HUES64 (cell line): ENCODE data around the gene SERPINF2.
A peak's percentile ranks its signal among the peaks of the same experiment; 100 is the strongest.
"Not testable (repeated sequence)": the region's sequence is repeated elsewhere in the genome, so short reads cannot be mapped to it uniquely, and the experiment has no call there.

Experiments
- H3K27ac ChIP-seq: 2 replicates; pipeline ENCODE4 v1.7.0; 2013; ENCODE audit warnings: low read depth, low read length, inconsistent platforms
- H3K27me3 ChIP-seq: 2 replicates; pipeline ENCODE4 v1.6.1; 2013; ENCODE audit warnings: mild to moderate bottlenecking, low read length; ENCODE audit not compliant: insufficient read depth
- H3K36me3 ChIP-seq: 2 replicates; pipeline ENCODE4 v1.6.1; 2013; ENCODE audit warnings: mild to moderate bottlenecking, low read length; ENCODE audit not compliant: insufficient read depth
- H3K4me1 ChIP-seq: 2 replicates; pipeline ENCODE4 v1.6.1; 2013; ENCODE audit warnings: mild to moderate bottlenecking, low read length, moderate library complexity; ENCODE audit not compliant: insufficient read depth
- H3K4me3 ChIP-seq: 2 replicates; pipeline ENCODE4 v1.5.1; 2013; ENCODE audit warnings: mild to moderate bottlenecking, low read length, moderate library complexity
- H3K9ac ChIP-seq: 2 replicates; pipeline ENCODE4 v1.6.1; 2013; ENCODE audit warnings: mild to moderate bottlenecking, low read depth, low read length
- H3K9me3 ChIP-seq: 2 replicates; pipeline ENCODE4 v1.6.1; 2013; ENCODE audit warnings: low read depth, low read length; ENCODE audit not compliant: insufficient read depth
- WGBS: fragments of 150-250, 120-280 bp; methylation state at CpG from one replicate; pipeline ENCODE4 v1.1.7; 2013; ENCODE audit warnings: missing lambda C conversion rate; 5-methylcytosine and 5-hydroxymethylcytosine counted together

The SERPINF2 gene

DNA sequence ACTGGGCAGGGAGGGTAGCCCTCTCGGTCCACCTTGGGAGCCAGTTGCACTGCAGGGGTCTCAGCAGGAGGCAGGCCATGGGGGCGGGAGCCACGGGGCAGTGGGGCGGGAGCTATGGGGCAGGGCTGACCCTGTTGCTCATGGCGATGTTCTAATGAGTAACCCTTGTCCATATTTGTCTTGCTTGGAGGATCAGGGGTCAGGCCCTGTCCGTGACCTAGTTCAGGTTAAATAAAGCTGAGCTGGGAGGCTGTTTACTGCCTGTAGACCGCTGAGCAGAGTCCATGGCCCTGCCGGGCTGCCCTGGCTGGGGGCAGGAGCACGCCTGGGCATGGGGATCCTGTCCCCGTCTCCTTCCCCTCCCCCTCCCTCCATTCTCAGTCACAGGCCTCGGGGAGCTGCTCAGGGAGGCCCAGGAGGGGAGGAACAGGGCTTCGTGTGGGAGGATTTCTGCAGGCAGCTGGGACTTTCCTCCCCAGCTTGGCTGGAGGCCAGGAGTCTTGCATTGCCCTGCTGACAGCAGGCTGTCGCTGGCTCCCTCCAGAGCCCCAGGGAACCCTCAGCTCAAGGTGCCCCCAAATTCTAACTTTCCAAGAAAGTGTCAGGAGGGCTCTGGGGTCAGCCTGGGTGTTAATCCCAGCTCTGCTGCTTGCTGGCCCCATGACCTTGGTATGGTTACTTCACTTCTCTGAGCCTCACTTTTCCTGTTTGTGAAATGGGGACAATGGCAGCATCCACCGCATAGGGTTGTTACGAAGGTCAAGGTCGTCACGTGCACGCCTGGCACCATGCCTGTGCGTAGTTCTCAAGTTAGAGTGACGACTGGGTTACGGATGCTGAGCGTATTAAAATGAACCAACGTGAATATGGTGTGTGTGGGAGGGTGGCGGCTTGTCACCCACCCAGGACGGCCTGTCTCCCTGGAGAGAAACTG lies 6.1 kb upstream of the SERPINF2 start:
- Histone ChIP-seq H3K27ac (0 out of 2 replicates have a peak overlapping the region, but pooled peaks have one; percentile 30), H3K27me3 (no peaks in the 10 kb centered on the region), H3K4me1 (no peaks in the 10 kb centered on the region), H3K4me3 (no peak overlapping the region), H3K9me3 (no peaks in the 10 kb centered on the region), H3K36me3 (no peaks in the 10 kb centered on the region), H3K9ac (no peak overlapping the region)
- 77% methylated on average over 24 of the region's 25 CpGs for WGBS

DNA sequence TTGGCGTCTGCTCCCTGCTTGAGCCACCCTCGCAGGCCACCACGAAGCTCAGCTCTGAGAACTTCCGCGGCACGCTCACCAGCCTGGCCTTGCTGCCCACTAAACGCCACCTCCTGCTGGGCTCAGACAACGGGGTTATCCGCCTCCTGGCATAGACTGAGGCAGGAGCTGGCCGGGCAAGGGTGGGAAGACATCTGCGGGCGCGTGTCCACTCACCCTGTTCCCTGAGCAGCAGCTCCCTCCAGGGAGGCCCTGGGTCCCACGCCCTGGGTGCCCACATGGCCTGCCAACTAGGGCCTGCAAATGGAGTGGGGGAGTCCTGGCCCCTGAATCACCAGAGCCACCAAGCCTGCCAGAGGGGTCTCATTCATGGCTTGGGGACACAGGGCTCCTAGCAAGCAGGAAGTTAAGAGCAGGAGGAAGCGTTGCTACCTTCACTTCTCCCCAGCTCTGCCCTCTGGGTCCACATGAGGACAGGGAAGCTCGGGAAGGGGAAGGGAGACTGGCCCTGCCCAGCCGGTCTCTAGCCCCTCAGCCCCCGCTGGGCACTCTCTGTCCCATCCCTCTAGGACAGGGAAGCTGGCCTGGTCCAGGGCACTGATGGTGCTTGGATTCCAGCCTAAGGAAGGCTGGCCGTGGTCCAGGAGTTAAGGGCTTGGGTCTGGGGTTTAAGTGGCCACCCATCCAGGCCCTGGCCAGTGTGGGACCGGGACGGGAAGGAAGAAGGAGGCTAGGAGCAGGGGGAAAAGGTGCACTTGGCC lies 5.0 kb upstream of the SERPINF2 start:
- WGBS, result 94% methylated on average over 21 of the region's 21 CpGs
- H3K4me3 ChIP-seq, result no peak overlapping the region
- H3K27ac ChIP-seq, result no peak overlapping the region
- H3K9ac ChIP-seq, result no peak overlapping the region
- no peaks in the 10 kb centered on the region for H3K4me1 ChIP-seq
- H3K36me3 ChIP-seq, result no peaks in the 10 kb centered on the region
- no peaks in the 10 kb centered on the region for H3K9me3 ChIP-seq
- H3K27me3 ChIP-seq, result no peaks in the 10 kb centered on the region

DNA sequence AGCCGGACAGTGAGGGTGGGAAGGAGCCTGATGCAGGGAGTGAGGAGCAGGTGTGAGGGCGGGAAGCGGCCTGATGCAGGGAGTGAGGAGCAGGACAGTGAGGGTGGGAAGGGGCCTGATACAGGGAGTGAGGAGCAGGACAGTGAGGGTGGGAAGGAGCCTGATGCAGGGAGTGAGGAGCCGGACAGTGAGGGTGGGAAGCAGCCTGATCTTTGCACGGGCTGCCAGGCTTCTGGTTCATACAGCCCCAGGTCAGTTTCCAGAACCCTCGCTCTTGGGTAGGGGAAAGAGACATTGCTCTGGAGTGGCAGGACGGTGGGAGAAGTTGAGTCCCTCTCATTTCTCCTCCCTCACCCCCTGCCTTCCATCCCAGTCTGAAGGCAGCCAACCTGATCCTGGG lies 772 bp upstream of the SERPINF2 start:
- not testable (repeated sequence) for H3K27ac ChIP-seq, H3K9me3 ChIP-seq, H3K4me3 ChIP-seq, H3K9ac ChIP-seq, H3K27me3 ChIP-seq, H3K36me3 ChIP-seq, H3K4me1 ChIP-seq
- whole genome bisulfite sequencing, result 79% methylated on average over 5 of the region's 7 CpGs

DNA sequence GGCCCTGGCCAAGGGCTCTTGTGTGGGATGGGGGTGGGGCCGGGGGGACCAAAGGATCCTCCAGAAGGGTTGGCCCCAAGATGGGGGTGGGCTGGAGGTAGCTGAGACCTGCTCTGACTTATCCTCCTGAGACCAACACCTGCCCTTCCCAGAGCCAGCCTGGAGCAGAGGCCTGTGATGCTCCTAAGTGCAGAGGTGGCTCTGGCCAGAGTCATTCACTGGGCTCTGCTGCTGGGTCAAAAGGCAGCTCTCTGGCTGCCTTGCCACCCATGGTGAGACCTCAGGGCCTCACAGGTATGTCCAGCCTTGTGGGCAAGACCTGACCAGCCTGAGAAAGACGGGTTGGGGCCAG lies 393 bp downstream of the SERPINF2 start:
- Histone ChIP-seq H3K9me3 (no peaks in the 10 kb centered on the region), H3K4me1 (no peaks in the 10 kb centered on the region), H3K36me3 (no peaks in the 10 kb centered on the region), H3K27me3 (no peaks in the 10 kb centered on the region), H3K4me3 (no peak overlapping the region), H3K27ac (no peak overlapping the region), H3K9ac (no peak overlapping the region)
- 80% methylated on average over 2 of the region's 2 CpGs for WGBS

DNA sequence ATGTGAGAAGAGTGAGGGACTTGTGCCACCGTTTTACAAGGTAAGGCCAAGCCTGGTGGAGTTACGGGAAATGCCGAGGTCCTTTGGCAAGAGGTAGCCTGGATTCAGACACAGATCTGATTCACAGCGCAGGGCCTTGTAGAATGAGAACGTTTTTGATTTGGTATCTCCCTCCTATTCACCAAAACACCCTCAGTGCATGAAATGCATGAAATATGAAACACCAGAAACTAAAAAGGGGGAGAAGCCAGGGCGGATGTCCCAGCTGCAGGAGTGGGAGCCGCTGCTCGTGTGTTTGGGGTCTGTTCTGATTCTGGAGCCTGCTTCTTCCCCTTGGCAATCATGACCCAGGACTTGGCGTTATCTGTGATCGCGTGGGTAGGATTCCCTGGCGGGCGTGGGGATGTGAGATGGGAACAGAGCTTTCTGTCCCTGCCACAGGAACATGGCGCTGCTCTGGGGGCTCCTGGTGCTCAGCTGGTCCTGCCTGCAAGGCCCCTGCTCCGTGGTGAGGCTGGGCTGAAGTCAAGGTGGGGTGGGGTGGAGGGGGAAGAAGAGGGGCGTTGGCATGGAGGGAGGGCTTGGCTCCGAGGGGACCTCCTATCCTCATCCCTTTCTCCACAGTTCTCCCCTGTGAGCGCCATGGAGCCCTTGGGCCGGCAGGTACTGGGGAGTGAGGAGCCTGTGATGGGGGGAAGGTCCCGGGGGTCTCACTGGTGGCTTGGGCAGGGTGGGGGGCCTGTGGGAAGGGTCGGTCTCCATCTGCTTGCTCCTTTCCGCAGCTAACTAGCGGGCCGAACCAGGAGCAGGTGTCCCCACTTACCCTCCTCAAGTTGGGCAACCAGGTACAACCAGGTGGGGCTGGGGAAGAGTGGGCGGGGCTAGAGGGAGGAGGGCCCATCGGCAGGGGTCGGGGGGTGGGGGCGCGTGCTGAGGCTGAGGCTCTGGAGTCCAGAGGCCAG lies 2.2 kb downstream of the SERPINF2 start:
- Histone ChIP-seq H3K27me3 (no peaks in the 10 kb centered on the region), H3K4me3 (no peak overlapping the region), H3K4me1 (no peaks in the 10 kb centered on the region), H3K9me3 (no peaks in the 10 kb centered on the region), H3K36me3 (no peaks in the 10 kb centered on the region), H3K9ac (no peak overlapping the region), H3K27ac (no peak overlapping the region)
- WGBS, result 81% methylated on average over 26 of the region's 29 CpGs

DNA sequence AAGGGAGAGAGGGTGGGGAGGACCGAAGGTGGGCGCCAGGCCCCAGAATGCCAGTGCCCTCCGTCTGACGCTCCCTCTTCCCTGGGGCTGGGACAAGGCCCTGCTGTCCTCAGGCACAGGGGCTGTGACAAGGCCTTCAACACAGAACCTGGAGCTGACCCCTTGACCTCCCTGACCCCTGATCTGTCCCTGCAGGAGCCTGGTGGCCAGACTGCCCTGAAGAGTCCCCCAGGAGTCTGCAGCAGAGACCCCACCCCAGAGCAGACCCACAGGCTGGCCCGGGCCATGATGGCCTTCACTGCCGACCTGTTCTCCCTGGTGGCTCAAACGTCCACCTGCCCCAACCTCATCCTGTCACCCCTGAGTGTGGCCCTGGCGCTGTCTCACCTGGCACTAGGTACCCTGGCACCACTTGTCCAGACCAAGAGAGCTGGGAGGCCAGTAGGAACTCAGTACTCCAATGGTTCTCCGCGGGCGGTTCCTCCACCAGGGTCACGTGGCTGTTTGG lies 2.9 kb downstream of the SERPINF2 start:
- Histone ChIP-seq H3K9me3 (no peaks in the 10 kb centered on the region), H3K27ac (no peak overlapping the region), H3K27me3 (no peaks in the 10 kb centered on the region), H3K36me3 (no peaks in the 10 kb centered on the region), H3K4me3 (no peak overlapping the region), H3K4me1 (no peaks in the 10 kb centered on the region), H3K9ac (no peak overlapping the region)
- 93% methylated on average over 12 of the region's 12 CpGs for WGBS

DNA sequence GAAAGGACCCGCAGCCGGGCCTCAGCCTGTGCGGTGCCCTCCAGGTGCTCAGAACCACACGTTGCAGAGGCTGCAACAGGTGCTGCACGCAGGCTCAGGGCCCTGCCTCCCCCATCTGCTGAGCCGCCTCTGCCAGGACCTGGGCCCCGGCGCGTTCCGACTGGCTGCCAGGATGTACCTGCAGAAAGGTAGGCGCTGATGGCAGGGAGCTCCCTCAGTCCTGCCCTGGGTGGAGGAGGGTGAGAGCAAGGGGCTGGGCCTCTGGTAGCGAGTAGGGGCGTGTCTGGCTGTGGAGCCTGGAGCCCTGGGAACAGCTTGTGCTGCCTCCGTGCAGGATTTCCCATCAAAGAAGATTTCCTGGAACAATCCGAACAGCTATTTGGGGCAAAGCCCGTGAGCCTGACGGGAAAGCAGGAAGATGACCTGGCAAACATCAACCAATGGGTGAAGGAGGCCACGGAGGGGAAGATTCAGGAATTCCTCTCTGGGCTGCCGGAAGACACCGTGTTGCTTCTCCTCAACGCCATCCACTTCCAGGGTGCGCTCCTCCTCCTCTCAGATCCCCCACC lies 4.4 kb downstream of the SERPINF2 start:
- H3K27ac ChIP-seq, result no peak overlapping the region

DNA sequence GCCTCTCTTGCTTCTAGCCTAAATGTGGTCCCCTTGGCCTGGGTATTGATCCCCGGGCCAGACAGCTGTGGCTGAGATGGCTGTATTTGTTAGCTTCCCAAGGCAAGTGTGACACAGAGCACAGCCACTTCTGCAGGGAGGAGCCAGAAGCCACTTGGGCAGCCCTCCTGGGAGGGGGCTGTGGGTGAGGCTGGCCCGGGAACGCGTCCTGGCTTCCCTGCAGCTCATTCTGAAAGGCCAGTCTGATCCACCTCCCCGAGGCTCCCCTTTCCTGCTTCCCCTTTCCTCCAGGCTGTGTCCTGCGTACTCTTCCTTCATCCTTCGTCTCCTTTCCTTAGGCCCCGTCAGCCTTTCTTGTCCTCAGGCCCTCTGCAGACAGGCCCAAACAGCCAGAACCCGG lies 8.0 kb downstream of the SERPINF2 start:
- H3K36me3 ChIP-seq, result no peaks in the 10 kb centered on the region
- H3K4me3 ChIP-seq, result no peak overlapping the region
- H3K27ac ChIP-seq, result no peak overlapping the region
- no peaks in the 10 kb centered on the region for H3K9me3 ChIP-seq
- peaks cover 6% of the 10 kb centered on the region; the same call in 1 of the 2 replicates for H3K4me1 ChIP-seq
- H3K9ac ChIP-seq, result no peak overlapping the region
- H3K27me3 ChIP-seq, result no peaks in the 10 kb centered on the region
- WGBS, result 85% methylated on average over 9 of the region's 9 CpGs

More for the DNA sequence above, 4.4 kb downstream of the SERPINF2 start:
- H3K27me3 ChIP-seq, result no peaks in the 10 kb centered on the region
- H3K9ac ChIP-seq, result no peak overlapping the region
- no peaks in the 10 kb centered on the region for H3K9me3 ChIP-seq
- no peak overlapping the region for H3K4me3 ChIP-seq
- H3K4me1 ChIP-seq, result no peaks in the 10 kb centered on the region
- 85% methylated on average over 22 of the region's 22 CpGs for WGBS
- H3K36me3 ChIP-seq, result no peaks in the 10 kb centered on the region

DNA sequence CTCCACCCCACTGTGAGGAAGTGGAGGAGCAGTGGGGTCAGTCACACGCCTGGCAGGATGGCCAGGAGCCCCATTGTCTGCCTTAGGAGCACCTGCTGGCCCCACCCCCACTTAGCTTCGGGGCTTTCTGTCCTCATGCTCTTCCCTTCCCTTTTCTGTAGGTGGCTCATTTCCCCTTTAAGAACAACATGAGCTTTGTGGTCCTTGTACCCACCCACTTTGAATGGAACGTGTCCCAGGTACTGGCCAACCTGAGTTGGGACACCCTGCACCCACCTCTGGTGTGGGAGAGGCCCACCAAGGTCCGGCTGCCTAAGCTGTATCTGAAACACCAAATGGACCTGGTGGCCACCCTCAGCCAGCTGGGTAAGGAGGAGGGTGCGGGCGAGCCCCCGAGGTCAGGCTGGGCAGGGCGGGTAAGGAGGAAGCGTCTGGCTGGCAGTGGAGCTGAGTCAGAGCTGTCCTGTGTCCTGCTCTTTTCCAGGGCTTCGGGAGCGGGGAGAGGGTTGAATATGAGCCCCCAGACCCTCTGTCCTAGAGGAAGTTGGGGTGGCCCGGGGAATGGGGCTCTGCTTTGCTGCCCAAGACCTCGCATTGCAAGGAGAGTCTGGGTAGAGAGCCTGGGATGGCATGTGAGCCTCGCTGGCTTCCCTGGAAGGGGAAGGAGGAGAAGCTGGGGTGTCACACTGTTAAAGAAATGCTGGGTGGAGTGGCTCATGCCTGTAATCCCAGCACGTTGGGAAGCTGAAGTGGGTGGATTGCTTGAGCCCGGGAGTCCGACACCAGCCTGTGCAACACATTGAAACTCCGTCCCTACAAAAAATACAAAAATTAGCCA lies 10.0 kb downstream of the SERPINF2 start:
- Histone ChIP-seq H3K9ac (0 out of 2 replicates have a peak overlapping the region, but pooled peaks have one; percentile 12), H3K27me3 (no peaks in the 10 kb centered on the region), H3K4me3 (no peak overlapping the region), H3K36me3 (no peaks in the 10 kb centered on the region), H3K9me3 (no peaks in the 10 kb centered on the region), H3K27ac (no peak overlapping the region), H3K4me1 (peaks cover 6% of the 10 kb centered on the region; the same call in 1 of the 2 replicates)
- WGBS, result 63% methylated on average over 15 of the region's 18 CpGs
